Upper lobe of right lung (tissue), 1 donor: ENCODE data around the gene GZF1. TPM values are rescaled to one million over a fixed set of nuclear protein-coding genes. Genes with fewer than 3 reads are reported as not detected.
A peak's percentile ranks its signal among the peaks of the same experiment; 100 is the strongest.
"Not testable (repeated sequence)": the region's sequence is repeated elsewhere in the genome, so short reads cannot be mapped to it uniquely, and the experiment has no call there.

Experiments
- ATAC-seq: fragments of 200-7000 bp; cut with Tn5 transposase; one replicate; pipeline ENCODE4 v1.9.1; 2020; ENCODE audit warnings: mild to moderate bottlenecking, moderate library complexity
- DNase-seq: peaks from one replicate; pipeline ENCODE4 v3.0.0-alpha.2; 2020
- H3K27ac ChIP-seq: fragments of 200-600 bp; one replicate; pipeline ENCODE4 v1.8.0; 2022
- H3K27me3 ChIP-seq: fragments of 200-600 bp; one replicate; pipeline ENCODE4 v1.8.0; 2022; ENCODE audit warnings: mild to moderate bottlenecking
- H3K36me3 ChIP-seq: fragments of 200-600 bp; one replicate; pipeline ENCODE4 v1.8.0; 2022
- H3K4me1 ChIP-seq: fragments of 200-600 bp; one replicate; pipeline ENCODE4 v1.8.0; 2022
- H3K4me3 ChIP-seq: fragments of 200-600 bp; one replicate; pipeline ENCODE4 v1.8.0; 2022; ENCODE audit warnings: mild to moderate bottlenecking
- H3K9me3 ChIP-seq: fragments of 200-600 bp; one replicate; pipeline ENCODE4 v1.8.0; 2022
- intact Hi-C: fragments of 100-400 bp; cut with DNase I; formaldehyde crosslinking; loops from one replicate; pipeline ENCODE4 v1.11.0; 2022
- total RNA-seq: library from RNA; stranded (reverse); fragmentation: NEBNext Ultra II Directional; extraction: Animal tissue kit (Norgen Biotek cat#: 25700); gene quantifications from one replicate; pipeline ENCODE4 v1.2.1, GENCODE V29; 2021
- TF ChIP-seq, protein P1 (sequence below): fragments of 200-600 bp; IDR thresholded peaks from one replicate; pipeline ENCODE4 v1.8.0; 2022; ENCODE audit warnings: antibody characterized with exemption
- donor health status: DM: no; HTN: yes; CAD: no; lungs with severe emphysema.

GZF1 gene
- total RNA-seq, 1 donor from 2014 or later: 12.5 TPM

DNA sequence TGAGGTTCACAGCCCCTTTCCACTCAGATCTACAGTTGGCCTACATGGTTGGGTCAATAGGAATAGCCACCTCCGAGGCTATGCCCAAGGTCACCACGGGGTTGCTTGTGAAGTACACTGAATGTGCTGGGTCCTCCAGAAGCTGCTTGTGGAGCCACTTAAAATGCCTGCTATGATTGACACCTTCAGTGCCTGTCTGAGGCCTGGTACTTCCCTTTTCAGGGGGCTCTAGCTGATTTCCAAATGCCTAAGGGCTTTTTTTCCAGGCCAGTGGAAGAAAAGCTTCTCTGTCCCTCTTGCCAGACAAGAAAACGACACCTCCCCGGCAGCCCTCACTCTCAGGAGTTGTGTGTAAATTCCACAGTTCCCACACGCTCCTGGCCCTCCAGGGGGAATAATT is 17.6 kb upstream of the GZF1 start:
- H3K27ac ChIP-seq: no peak overlapping the region
- no peaks in the 10 kb centered on the region for H3K36me3 ChIP-seq
- no peaks in the 10 kb centered on the region for H3K9me3 ChIP-seq
- H3K27me3 ChIP-seq: no peaks in the 10 kb centered on the region
- H3K4me3 ChIP-seq: no peak overlapping the region
- TF ChIP-seq, protein P1, sequence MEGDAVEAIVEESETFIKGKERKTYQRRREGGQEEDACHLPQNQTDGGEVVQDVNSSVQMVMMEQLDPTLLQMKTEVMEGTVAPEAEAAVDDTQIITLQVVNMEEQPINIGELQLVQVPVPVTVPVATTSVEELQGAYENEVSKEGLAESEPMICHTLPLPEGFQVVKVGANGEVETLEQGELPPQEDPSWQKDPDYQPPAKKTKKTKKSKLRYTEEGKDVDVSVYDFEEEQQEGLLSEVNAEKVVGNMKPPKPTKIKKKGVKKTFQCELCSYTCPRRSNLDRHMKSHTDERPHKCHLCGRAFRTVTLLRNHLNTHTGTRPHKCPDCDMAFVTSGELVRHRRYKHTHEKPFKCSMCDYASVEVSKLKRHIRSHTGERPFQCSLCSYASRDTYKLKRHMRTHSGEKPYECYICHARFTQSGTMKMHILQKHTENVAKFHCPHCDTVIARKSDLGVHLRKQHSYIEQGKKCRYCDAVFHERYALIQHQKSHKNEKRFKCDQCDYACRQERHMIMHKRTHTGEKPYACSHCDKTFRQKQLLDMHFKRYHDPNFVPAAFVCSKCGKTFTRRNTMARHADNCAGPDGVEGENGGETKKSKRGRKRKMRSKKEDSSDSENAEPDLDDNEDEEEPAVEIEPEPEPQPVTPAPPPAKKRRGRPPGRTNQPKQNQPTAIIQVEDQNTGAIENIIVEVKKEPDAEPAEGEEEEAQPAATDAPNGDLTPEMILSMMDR: no peak
- H3K4me1 ChIP-seq: peaks cover 5% of the 10 kb centered on the region
- intact Hi-C loops: loop anchor here (5.0 kb wide), 1 partner anchor 647 kb away; no protein-coding TSS in a partner anchor
- no peak for DNase-seq
- no peak for ATAC-seq

DNA sequence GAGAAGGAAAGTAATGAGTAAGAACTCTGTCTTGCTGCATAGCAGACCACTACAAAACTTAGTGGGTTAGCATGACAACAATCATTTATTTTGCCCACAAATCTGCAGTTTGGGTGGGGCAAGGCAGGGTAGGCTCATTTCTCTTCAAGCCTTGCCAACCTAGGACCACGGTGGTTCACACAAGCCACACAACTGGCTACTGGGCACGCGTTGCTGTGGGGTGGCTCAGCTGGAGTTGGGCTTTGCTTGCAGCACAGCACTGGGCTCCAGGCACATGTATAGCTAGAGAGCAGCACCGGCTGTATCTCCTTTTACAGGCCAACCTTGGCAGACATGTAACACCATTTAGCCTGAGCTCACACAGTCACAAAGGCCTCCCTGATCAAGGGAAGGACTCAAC is 16.0 kb upstream of the GZF1 start:
- intact Hi-C loops: no loop called here
- DNase-seq: no peak
- H3K27me3 ChIP-seq: no peaks in the 10 kb centered on the region
- H3K4me3 ChIP-seq: no peak overlapping the region
- no peaks in the 10 kb centered on the region for H3K9me3 ChIP-seq
- no peak overlapping the region for H3K27ac ChIP-seq
- no peaks in the 10 kb centered on the region for H3K36me3 ChIP-seq
- no peak for ATAC-seq
- TF ChIP-seq, protein P1: no peak
- peaks cover 8% of the 10 kb centered on the region for H3K4me1 ChIP-seq

DNA sequence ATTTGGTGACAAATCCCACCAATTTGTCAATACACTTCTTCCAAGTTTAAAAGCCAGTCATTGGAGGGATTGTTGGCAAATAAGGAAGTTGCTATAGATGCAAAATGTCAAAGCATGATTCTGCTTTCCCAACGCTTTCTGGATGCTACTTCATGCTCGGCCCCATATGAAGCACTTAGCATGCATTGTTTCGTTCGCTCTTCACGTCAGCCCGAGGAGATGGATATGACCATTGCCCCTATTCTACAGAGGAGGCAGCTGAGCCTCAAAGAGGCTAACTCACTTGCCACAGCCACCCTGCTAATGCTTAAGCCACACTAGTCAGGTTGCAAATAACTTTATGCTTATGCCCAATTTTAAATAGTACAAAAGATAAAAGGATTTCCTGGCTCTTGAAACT is 14.2 kb upstream of the GZF1 start:
- intact Hi-C loops: no loop called here
- TF ChIP-seq, protein P1: no peak
- DNase-seq: no peak
- Histone ChIP-seq H3K9me3 (no peaks in the 10 kb centered on the region), H3K27me3 (no peaks in the 10 kb centered on the region), H3K27ac (no peak overlapping the region), H3K36me3 (no peaks in the 10 kb centered on the region), H3K4me1 (peaks cover 21% of the 10 kb centered on the region), H3K4me3 (no peak overlapping the region)
- no peak for ATAC-seq

DNA sequence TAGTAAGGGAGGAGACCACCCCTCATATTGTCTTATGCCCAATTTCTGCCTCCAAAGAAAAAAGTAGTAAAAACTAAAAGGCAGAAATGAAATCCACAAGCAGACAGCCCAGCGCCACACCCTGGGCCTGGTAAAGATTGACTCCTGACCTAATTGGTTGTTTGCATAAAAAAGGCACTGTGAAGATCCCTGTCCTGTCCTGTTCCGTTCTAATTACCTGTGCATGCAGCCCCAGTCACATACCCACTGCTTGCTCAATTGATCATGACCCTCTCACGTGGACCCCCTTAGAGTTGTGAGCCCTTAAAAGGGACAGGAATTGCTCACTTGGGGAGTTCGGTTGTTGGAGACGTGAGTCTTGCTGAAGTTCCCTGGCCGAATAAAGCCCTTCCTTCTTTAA is 13.5 kb upstream of the GZF1 start:
- H3K27ac ChIP-seq, H3K36me3 ChIP-seq, DNase-seq, ATAC-seq, intact Hi-C loops, H3K27me3 ChIP-seq, H3K9me3 ChIP-seq, H3K4me3 ChIP-seq: not testable (repeated sequence)
- H3K4me1 ChIP-seq: peaks cover 21% of the 10 kb centered on the region

DNA sequence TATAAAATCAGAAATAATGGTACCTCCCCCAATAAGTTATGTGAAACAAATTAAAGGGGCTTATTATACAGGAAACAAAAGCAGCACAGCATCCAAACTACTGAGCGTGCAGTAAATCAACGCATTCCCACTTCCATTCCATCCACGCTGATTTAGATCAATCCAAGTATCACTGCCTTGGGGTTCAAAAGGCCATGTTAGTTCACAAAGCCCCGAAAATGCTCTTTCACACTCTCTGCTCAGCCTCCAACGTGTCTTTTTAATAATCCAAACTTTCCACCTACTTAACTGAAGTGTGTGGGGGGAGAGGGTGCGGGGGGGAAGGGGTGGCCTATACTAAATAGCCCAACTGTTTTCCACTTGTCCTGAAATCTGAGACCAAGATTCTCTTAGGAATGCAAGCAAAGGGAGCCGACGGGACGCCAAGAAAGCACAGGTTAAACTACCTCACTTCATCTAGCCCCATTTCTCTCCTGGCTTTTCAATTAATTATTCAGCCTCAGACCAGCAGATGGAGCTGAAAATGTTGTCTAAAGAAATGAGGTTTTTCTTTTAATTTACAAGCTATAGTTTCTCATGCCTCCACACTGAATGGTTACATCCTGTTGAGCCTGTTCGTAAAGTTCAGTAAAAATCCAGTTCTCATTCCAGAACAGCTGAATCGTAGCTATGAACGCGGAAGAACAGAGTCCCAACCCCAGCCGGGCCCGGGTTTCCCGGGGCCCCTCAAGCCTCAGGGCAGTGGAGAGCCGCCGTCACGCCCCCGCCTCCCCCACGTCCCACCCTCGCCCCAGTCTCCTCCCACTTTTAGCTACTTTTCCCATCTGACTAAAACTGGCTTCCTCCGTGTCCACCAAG is 12.4 kb upstream of the GZF1 start:
- intact Hi-C loops: no loop called here
- Histone ChIP-seq H3K36me3 (peaks cover 8% of the 10 kb centered on the region), H3K27me3 (no peaks in the 10 kb centered on the region), H3K27ac (peak overlapping the region; percentile 99), H3K9me3 (no peaks in the 10 kb centered on the region), H3K4me3 (peak overlapping the region; percentile 100), H3K4me1 (peaks cover 21% of the 10 kb centered on the region)
- peak; percentile 79 for ATAC-seq
- TF ChIP-seq, protein P1: peak; percentile 53
- DNase-seq: peak; percentile 91

DNA sequence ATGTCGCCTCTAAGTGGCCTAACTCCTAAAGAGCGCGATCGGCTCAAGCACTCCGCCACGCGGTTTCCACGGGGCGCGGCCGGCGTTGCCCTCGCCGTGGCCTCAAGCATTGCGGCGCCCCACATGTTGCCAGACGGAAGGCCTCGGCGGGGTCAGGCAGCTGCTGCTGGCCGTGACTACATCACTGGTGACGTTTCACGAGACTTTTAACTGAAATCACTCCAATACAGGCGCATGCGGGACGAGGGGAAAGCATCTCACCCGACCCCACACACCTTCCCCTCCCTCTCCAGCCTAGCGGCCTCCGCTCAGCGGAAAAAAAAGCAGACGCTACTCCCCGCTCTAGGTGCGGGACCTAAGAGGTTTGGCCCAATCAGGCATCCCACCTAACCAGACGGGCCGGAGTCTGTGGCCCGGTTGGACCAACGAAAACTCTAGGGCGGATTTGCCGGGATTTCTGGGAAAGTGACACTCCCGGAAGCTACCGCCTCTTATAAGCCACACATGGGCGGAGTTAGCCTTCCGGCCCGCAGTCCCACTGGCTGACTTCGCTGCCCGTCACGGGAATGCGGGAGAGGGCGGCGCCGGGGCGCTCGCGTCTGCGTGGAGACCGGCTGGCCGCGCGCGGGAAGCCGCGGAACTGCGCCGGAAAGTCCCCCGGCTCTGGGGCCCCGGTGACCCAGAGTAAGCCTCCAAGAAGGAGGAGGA is 11.6 kb upstream of the GZF1 start, which contains the start of gene NXT1:
TSS of gene NXT1 (plus strand) at position 596 of the 708 bp plus-strand sequence. CDS start 3,251 bp downstream, outside the sequence.
- Histone ChIP-seq H3K27ac (peak within 1 kb of the TSS; percentile 99), H3K27me3 (no peaks in the 10 kb centered on the region), H3K36me3 (peaks cover 12% of the 10 kb centered on the region), H3K4me1 (peaks cover 21% of the 10 kb centered on the region), H3K9me3 (no peaks in the 10 kb centered on the region), H3K4me3 (peak within 1 kb of the TSS; percentile 100)
- TF ChIP-seq, protein P1: no peak
- intact Hi-C loops: no loop called here
- ATAC-seq: peak; percentile 94
- peak; percentile 97 for DNase-seq
